Thyroid gland (tissue), 4 donors: ENCODE measurements around the gene CACNB3. TPM values are rescaled to one million over a fixed set of nuclear protein-coding genes. Genes with fewer than 3 reads are reported as not detected.
A peak's percentile ranks its signal among the peaks of the same experiment; 100 is the strongest.

ENCODE experiments used
- DNase-seq, 2 donors: peaks; one replicate each; pipeline ENCODE4 v3.0.0-alpha.2; 2019
- H3K27ac ChIP-seq, 3 donors: fragments of 200-600 bp; sonication (generic); 1 replicate in 2 of 3; 2 replicates in 1 of 3; pipeline ENCODE4 v1.5.1; 2016 to 2019; ENCODE audit warnings: mild to moderate bottlenecking in 1 of 3, moderate library complexity in 1 of 3
- H3K27me3 ChIP-seq: fragments of 200-600 bp; sonication (generic); one replicate; pipeline ENCODE4 v1.5.1; 2019
- H3K36me3 ChIP-seq, 2 donors: fragments of 200-600 bp; sonication (generic); one replicate each; pipeline ENCODE4 v1.5.1; 2016 to 2019
- H3K4me1 ChIP-seq, 2 donors: fragments of 200-600 bp; sonication (generic); one replicate each; pipeline ENCODE4 v1.5.1; 2017 to 2019
- H3K4me3 ChIP-seq, 3 donors: fragments of 200-600 bp; sonication (generic); replicated peaks in 1 of 3; 1 replicate in 2 of 3; 2 replicates in 1 of 3; pipeline ENCODE4 v1.5.1; 2016; ENCODE audit warnings: mild to moderate bottlenecking in 1 of 3
- H3K9me3 ChIP-seq: fragments of 200-600 bp; sonication (generic); one replicate; pipeline ENCODE4 v1.5.1; 2017
- CTCF ChIP-seq, 6 experiments: fragments of 200-600 bp in 3 of 6; fragments of 450-650 bp in 3 of 6; sonication (generic) in 3 of 6; IDR thresholded peaks; one replicate each; pipeline ENCODE4 v1.5.1; 2016 to 2019; ENCODE audit warnings: antibody characterized with exemption in 6 of 6, mild to moderate bottlenecking in 2 of 6, inconsistent platforms in 1 of 6, moderate library complexity in 1 of 6
- POLR2A ChIP-seq, 2 donors: fragments of 450-650 bp; IDR thresholded peaks; one replicate each; pipeline ENCODE4 v1.6.1; 2017; ENCODE audit warnings: antibody characterized with exemption in 2 of 2, mild to moderate bottlenecking in 2 of 2, moderate library complexity in 1 of 2
- WGBS, 2 donors: methylation state at CpG; one replicate each; pipeline ENCODE4 v1.1.5; 2017; 5-methylcytosine and 5-hydroxymethylcytosine counted together
- intact Hi-C: fragments of 100-400 bp; cut with DNase I; formaldehyde crosslinking; loops from one replicate; pipeline ENCODE4 v1.15.1; 2023
- total RNA-seq, 4 donors: library from RNA; depleted of rRNA; stranded (reverse); fragments of >200 nt; gene quantifications; one replicate each; pipeline ENCODE4 v1.2.3, GENCODE V29; 2016

CACNB3 gene
- total RNA-seq, 4 donors from 2014 or later: 7.1 to 16.4 (median 13.1) TPM

DNA sequence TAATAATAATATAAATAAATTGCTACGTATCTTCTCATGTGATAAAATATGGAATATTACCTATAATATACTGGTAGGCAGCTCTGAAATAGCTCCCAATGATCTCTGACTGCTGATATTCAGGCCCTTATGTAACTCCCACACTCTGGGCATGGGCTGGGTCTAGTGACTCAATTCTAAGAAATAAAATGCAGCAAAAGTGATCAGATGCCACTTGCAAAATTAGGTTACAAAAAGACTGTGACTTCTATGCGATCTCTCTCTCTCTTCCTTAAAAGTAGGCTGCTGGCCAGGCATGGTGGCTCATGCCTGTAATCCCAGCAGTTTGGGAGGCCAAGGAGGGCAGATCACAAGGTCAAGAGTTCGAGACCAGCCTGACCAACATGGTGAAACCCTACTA, 10.3 kb upstream of the CACNB3 start:
- H3K27me3 ChIP-seq: no peaks in the 10 kb centered on the region
- intact Hi-C loops: no loop called here
- no peaks in the 10 kb centered on the region for H3K36me3 ChIP-seq
- H3K4me3 ChIP-seq: no peak overlapping the region
- no peak overlapping the region for H3K27ac ChIP-seq
- WGBS, 2 donors: 94 to 99% methylated on average over 3 of the region's 3 CpGs
- DNase-seq: no peak
- H3K4me1 ChIP-seq: no peaks in the 10 kb centered on the region
- TF ChIP-seq POLR2A (IDR thresholded peaks at IDR 0.05) (no peak), CTCF (IDR thresholded peaks at IDR 0.05) (no peak)
- no peaks in the 10 kb centered on the region for H3K9me3 ChIP-seq

DNA sequence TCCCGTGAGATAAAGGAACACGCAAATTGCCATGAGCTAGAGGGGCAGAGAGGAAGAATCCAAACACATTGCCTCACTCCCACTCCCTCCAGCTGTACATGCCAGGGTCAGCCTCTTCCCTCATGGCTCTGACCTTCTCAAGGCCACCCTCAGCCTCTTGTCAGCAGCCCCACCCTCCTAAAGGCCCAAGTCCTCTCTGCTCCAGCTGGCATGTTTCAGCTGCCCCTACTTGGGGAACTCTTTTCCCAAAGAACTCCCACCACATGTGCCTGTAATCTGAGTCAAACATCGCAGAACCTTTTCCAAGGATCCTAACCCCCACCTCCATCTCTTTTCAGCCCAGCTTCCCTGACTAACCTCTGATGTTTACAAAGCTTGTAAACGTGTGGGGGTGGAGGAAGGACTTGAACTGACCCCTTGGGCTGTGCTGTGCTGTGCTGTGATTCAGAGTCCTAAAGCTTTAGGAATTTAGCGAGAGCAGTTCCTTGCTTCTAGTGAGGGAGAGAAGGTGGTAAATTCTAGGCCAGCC, 7.3 kb upstream of the CACNB3 start:
- no peak for DNase-seq
- no peak overlapping the region for H3K4me3 ChIP-seq
- intact Hi-C loops: no loop called here
- H3K9me3 ChIP-seq: no peaks in the 10 kb centered on the region
- H3K4me1 ChIP-seq: peaks cover 6 to 13% of the 10 kb centered on the region in 2 donors
- TF ChIP-seq CTCF (IDR thresholded peaks at IDR 0.05) (no peak), POLR2A (IDR thresholded peaks at IDR 0.05) (no peak)
- H3K27me3 ChIP-seq: no peaks in the 10 kb centered on the region
- H3K27ac ChIP-seq: no peak overlapping the region
- no peaks in the 10 kb centered on the region for H3K36me3 ChIP-seq
- WGBS, 2 donors: 51 to 65% methylated on average over 5 of the region's 5 CpGs

DNA sequence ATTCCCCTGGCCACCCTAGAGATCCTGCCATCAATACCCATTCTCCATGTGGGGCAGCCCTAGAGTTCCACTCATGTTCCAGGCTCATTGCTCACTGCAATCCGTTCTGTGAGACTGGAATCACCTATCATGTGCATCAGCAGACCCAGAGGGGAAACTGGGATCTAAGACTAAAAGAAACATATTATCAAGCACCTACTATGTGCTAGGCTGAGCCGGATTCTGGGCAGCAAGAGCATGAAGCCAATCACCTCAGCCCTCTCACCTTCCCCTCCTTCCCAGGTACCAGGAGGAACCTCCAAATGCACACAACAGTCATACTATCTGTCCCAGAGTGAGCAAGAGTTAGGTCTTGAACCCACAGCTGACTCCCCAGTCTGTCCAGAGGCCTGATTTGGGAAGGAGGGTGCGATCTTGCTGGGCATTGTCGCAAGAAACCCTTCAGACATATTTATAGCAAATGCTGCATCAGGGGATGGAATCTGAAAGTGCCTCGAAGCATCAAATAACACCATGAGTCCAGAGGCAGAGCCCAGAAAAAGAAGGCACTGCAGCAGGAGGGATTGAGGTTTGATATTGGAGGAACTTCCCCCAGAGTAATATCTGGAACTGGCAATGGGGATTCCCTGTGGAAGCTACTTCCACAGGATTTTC, 6.7 kb upstream of the CACNB3 start:
- Histone ChIP-seq H3K4me3 (no peak overlapping the region), H3K36me3 (no peaks in the 10 kb centered on the region), H3K27me3 (no peaks in the 10 kb centered on the region), H3K9me3 (no peaks in the 10 kb centered on the region), H3K4me1 (peaks cover 12 to 19% of the 10 kb centered on the region in 2 donors), H3K27ac (no peak overlapping the region)
- DNase-seq: no peak
- intact Hi-C loops: no loop called here
- 90 to 92% methylated on average over 5 of the region's 5 CpGs for WGBS, 2 donors
- TF ChIP-seq POLR2A (IDR thresholded peaks at IDR 0.05): no peak
- no peak for TF ChIP-seq CTCF (IDR thresholded peaks at IDR 0.05)

GRCh38 chr12:48812389-48812788, 5.9 kb upstream of the CACNB3 start:
- 58 to 76% methylated on average over 2 of the region's 2 CpGs for WGBS, 2 donors
- no peak for TF ChIP-seq CTCF (IDR thresholded peaks at IDR 0.05)
- TF ChIP-seq POLR2A (IDR thresholded peaks at IDR 0.05): no peak

DNA sequence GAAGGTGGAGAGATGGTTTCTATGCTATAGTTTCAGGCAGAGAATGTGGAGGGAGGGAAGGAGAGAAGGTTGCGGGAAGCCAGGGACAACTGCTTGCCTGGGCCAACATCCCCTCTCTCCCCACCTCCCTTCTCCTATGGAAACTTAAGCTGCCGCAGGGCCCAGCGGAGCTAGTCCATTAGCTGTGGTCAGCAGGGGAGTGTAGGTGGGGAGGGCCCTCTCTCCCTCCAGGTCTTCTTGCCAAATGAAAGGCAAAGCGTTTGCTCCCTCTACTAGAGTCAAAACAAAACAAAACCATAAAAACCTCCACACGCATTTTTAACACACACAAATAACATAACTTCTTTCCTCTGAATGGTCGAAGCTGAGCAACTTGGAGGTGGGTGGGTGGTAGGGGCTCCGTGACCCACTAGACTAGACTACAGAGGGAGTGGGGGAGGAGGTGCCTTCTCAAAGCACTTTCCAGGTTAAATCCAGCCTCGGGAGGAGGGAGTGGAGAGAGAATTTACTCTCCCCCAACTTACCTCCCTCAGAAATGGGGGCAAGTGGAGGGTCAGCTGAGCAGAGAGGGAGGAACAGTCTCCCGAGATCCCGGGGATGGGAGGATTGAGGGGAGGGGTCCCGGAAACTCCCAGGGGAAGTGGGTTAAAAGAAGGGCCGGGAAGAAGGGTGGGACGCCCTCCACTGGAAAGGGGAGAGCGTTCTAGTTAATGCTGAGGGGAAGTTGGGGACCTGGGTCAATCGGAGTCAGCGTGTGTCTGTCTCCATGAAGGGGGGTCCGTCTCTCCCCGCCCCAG, 4.6 kb upstream of the CACNB3 start:
- TF ChIP-seq CTCF (IDR thresholded peaks at IDR 0.05) (no peak), POLR2A (IDR thresholded peaks at IDR 0.05) (no peak)
- Histone ChIP-seq H3K4me3 (peak overlapping the region in 1 of 3 donors; percentile 66), H3K36me3 (no peaks in the 10 kb centered on the region), H3K4me1 (peaks cover 20 to 31% of the 10 kb centered on the region in 2 donors), H3K9me3 (no peaks in the 10 kb centered on the region), H3K27me3 (no peaks in the 10 kb centered on the region), H3K27ac (peak overlapping the region; percentile 12 to 90 (median 78))
- intact Hi-C loops: no loop called here
- WGBS, 2 donors: 17 to 19% methylated on average over 18 of the region's 18 CpGs
- peak; percentile 18 for DNase-seq

More at GRCh38 chr12:48812389-48812788, 5.9 kb upstream of the CACNB3 start:
- Histone ChIP-seq H3K4me3 (no peak overlapping the region), H3K4me1 (peaks cover 13 to 25% of the 10 kb centered on the region in 2 donors), H3K27ac (no peak overlapping the region), H3K9me3 (no peaks in the 10 kb centered on the region), H3K36me3 (no peaks in the 10 kb centered on the region), H3K27me3 (no peaks in the 10 kb centered on the region)
- DNase-seq: no peak
- intact Hi-C loops: no loop called here
